Cardiac fibroblast (primary cell): ENCODE data around the gene PDE4D.
A peak's percentile ranks its signal among the peaks of the same experiment; 100 is the strongest.

Experiments used
- DNase-seq, 2 donors: peaks; one replicate each; pipeline versions ENCODE4 v3.0.0 to v3.0.0-alpha.2; 2010; ENCODE audit warnings: low read depth in 2 of 2
- H3K4me3 ChIP-seq, 2 donors: replicated peaks in 1 of 2; 1 replicate in 1 of 2; 2 replicates in 1 of 2; pipeline ENCODE4 v1.5.1; 2011; ENCODE audit warnings: low read depth in 2 of 2, low read length in 2 of 2, mild to moderate bottlenecking in 2 of 2, moderate library complexity in 1 of 2
- CTCF ChIP-seq: IDR thresholded peaks from one replicate; pipeline ENCODE4 v1.5.1; 2011; ENCODE audit warnings: low read depth, mild to moderate bottlenecking, low read length, inconsistent platforms

PDE4D gene

DNA sequence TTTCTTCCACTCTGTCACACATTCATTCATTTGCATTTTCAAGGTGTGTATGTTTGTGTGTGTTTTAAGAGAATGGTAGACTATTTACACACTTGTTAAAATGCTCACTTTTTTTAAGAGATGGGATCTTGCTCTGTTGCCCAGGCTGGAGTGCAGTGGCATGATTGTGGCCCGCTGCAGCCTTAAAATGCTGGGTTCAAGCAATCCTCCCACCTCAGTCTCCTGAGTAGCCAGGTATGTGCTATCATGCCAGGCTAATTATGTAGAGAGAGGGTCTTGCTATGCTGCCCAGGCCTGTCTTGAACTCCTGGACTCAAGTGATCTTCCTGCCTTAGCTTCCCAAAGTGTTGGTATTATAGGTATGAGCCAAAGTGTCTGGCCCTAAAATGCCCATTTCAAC is 173.5 kb downstream of the PDE4D start:
- DNase-seq = no peak
- TF ChIP-seq CTCF = no peak
- no peak overlapping the region for H3K4me3 ChIP-seq

DNA sequence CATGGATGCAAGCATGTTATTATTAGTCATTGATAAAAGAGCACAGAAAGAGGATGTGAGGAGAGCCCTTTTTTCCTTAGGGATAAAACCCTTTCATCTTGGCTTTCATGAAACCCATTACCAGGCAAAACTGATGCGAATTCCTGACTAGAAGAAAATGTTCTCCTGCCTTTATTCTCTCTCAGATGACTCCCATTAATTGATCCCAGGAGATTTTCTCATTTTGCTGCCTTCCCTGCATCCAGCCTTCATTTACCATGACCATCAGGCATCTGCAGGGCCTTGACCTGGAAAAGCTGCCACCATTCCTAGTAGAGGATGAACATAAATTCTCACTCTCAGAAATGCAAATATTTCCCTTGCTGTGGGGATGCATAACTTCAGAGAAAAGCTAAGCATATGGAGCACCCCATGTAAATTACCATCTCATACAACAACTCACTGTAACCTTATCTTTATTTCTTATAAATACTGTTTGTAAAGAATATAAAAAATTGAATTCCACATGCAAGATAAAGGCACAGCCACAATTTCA is 176.5 kb downstream of the PDE4D start:
- H3K4me3 ChIP-seq = no peak overlapping the region
- no peak for DNase-seq

DNA sequence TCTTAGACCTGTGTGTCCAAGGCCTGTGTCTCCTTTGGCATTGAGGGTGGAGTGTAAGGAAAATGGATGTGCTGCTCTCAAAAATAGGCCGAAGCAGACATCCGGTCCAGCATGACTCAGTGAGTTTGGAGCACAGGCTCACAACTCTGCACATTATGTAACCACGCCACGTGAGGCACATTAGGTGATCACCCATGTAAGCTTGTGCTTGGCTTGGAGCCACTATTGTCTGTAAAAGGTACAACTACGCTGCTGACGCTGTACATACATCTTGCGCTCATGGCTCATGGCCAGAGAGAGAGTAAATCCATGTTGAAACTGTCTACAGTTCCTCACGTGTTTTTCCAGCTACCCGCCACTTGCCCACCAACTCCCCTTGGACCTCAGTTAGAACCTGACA is 177.5 kb downstream of the PDE4D start:
- TF ChIP-seq CTCF = no peak
- H3K4me3 ChIP-seq = no peak overlapping the region
- peak in 1 of 2 donors; percentile 77 for DNase-seq

More for the DNA sequence above, 176.5 kb downstream of the PDE4D start:
- no peak for TF ChIP-seq CTCF

GRCh38 chr5:59715228-59715627 is 178.3 kb downstream of the PDE4D start:
- no peak for TF ChIP-seq CTCF
- H3K4me3 ChIP-seq = no peak overlapping the region
- no peak for DNase-seq

GRCh38 chr5:59713498-59713844 is 180.1 kb downstream of the PDE4D start:
- DNase-seq = no peak
- no peak for TF ChIP-seq CTCF
- no peak overlapping the region for H3K4me3 ChIP-seq

DNA sequence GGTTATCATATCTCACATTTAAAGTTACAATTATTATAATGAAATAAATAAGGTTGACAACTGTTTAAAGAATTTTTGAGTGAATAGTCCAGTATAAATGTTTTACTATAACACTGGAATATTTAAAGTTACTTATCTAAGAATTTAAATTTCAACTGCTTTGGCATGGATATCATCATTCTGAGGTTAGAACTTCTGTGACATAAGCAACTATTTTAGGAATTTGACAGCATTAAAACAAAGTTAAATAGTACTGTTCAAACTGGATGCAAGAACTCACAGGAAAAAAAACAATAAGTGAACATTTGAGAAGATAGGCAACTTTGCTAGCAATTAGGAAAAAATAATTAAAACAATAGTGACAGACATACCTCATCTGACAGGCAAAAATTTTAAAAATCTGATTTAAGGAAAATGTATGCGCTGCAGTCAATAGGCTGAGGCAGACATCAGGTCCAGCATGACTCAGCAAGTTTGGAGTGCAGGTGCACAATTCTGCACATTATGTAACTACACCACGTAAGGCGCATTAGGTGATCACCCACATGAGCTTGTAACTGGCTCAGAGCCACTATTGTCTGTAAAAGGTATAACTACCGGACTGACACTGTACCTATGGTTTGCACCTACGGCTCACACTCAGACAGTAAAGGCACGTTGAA is 180.6 kb downstream of the PDE4D start:
- no peak for TF ChIP-seq CTCF
- H3K4me3 ChIP-seq = no peak overlapping the region
- DNase-seq = no peak

- peak in 1 of 2 donors; percentile 19 for DNase-seq
- no peak overlapping the region for H3K4me3 ChIP-seq
- TF ChIP-seq CTCF = no peak
Measured at GRCh38 chr5:59711310-59711709, 182.2 kb downstream of the PDE4D start.
